Duodenal mucosa (tissue), 2 donors: ENCODE measurements around the gene ITCH.
"Not testable (repeated sequence)": the region's sequence is repeated elsewhere in the genome, so short reads cannot be mapped to it uniquely, and the experiment has no call there.

Source experiments
- H3K27ac ChIP-seq: one replicate; pipeline ENCODE4 v1.7.0; 2013; ENCODE audit warnings: low read depth, low read length
- H3K27me3 ChIP-seq, 2 donors: one replicate each; pipeline ENCODE4 v1.7.0; 2013; ENCODE audit warnings: low read length in 2 of 2, control low read depth in 1 of 2; ENCODE audit not compliant: insufficient read depth in 2 of 2, control insufficient read depth in 1 of 2
- H3K36me3 ChIP-seq, 2 donors: one replicate each; pipeline ENCODE4 v1.7.0; 2013; ENCODE audit warnings: low read length in 2 of 2, control low read depth in 1 of 2; ENCODE audit not compliant: insufficient read depth in 2 of 2, control insufficient read depth in 1 of 2
- H3K4me1 ChIP-seq, 2 donors: one replicate each; pipeline ENCODE4 v1.7.0; 2013; ENCODE audit warnings: low read length in 2 of 2, control low read depth in 1 of 2; ENCODE audit not compliant: insufficient read depth in 2 of 2, control insufficient read depth in 1 of 2
- H3K4me3 ChIP-seq, 2 donors: one replicate each; pipeline ENCODE4 v1.7.0; 2013; ENCODE audit warnings: low read length in 2 of 2, low read depth in 1 of 2
- H3K9ac ChIP-seq, 2 donors: one replicate each; pipeline ENCODE4 v1.7.0; 2013; ENCODE audit warnings: low read length in 2 of 2, low read depth in 1 of 2
- H3K9me3 ChIP-seq, 2 donors: one replicate each; pipeline ENCODE4 v1.7.0; 2013; ENCODE audit warnings: low read length in 2 of 2, control low read depth in 1 of 2; ENCODE audit not compliant: control insufficient read depth in 1 of 2

The ITCH gene

GRCh38 chr20:34495307-34495706, 132.2 kb downstream of the ITCH start:
- no peak overlapping the region for H3K4me3 ChIP-seq
- H3K27me3 ChIP-seq: no peaks in the 10 kb centered on the region
- H3K36me3 ChIP-seq: peaks cover 20 to 61% of the 10 kb centered on the region in 2 donors
- peaks cover 0 to 3% of the 10 kb centered on the region in 2 donors for H3K9me3 ChIP-seq
- H3K9ac ChIP-seq: no peak overlapping the region
- H3K27ac ChIP-seq: no peak overlapping the region
- no peaks in the 10 kb centered on the region for H3K4me1 ChIP-seq

- Histone ChIP-seq H3K27ac (no peak overlapping the region), H3K4me3 (no peak overlapping the region), H3K36me3 (peaks cover 19 to 55% of the 10 kb centered on the region in 2 donors)
Measured at GRCh38 chr20:34495916-34496315, 132.8 kb downstream of the ITCH start.

GRCh38 chr20:34497596-34497995, 134.5 kb downstream of the ITCH start:
- H3K9ac ChIP-seq, H3K9me3 ChIP-seq, H3K4me3 ChIP-seq, H3K27me3 ChIP-seq, H3K4me1 ChIP-seq, H3K27ac ChIP-seq: not testable (repeated sequence)
- peaks cover 10 to 41% of the 10 kb centered on the region in 2 donors for H3K36me3 ChIP-seq

More at GRCh38 chr20:34495916-34496315, 132.8 kb downstream of the ITCH start:
- H3K4me1 ChIP-seq: no peaks in the 10 kb centered on the region
- H3K9me3 ChIP-seq: peaks cover 0 to 3% of the 10 kb centered on the region in 2 donors
- no peaks in the 10 kb centered on the region for H3K27me3 ChIP-seq
- H3K9ac ChIP-seq: no peak overlapping the region

- H3K9ac ChIP-seq: no peak overlapping the region
- H3K4me1 ChIP-seq: no peaks in the 10 kb centered on the region
- H3K9me3 ChIP-seq: peaks cover 0 to 3% of the 10 kb centered on the region in 2 donors
- no peak overlapping the region for H3K4me3 ChIP-seq
- H3K36me3 ChIP-seq: peaks cover 11 to 34% of the 10 kb centered on the region in 2 donors
- H3K27me3 ChIP-seq: no peaks in the 10 kb centered on the region
- H3K27ac ChIP-seq: no peak overlapping the region
Measured at GRCh38 chr20:34500823-34501222, 137.8 kb downstream of the ITCH start.

GRCh38 chr20:34506480-34506879, 143.4 kb downstream of the ITCH start:
- Histone ChIP-seq H3K4me1 (no peaks in the 10 kb centered on the region), H3K4me3 (no peak overlapping the region), H3K36me3 (peaks cover 15 to 45% of the 10 kb centered on the region in 2 donors), H3K9me3 (no peaks in the 10 kb centered on the region), H3K27me3 (no peaks in the 10 kb centered on the region), H3K27ac (no peak overlapping the region), H3K9ac (no peak overlapping the region)

- H3K9ac ChIP-seq: no peak overlapping the region
- H3K36me3 ChIP-seq: peaks cover 15 to 45% of the 10 kb centered on the region in 2 donors
- H3K27ac ChIP-seq: no peak overlapping the region
- peaks cover 0 to 4% of the 10 kb centered on the region in 2 donors for H3K4me1 ChIP-seq
- no peaks in the 10 kb centered on the region for H3K9me3 ChIP-seq
- no peaks in the 10 kb centered on the region for H3K27me3 ChIP-seq
- no peak overlapping the region for H3K4me3 ChIP-seq
Measured at GRCh38 chr20:34507702-34508413, 144.8 kb downstream of the ITCH start.

- Histone ChIP-seq H3K27ac (no peak overlapping the region), H3K9me3 (no peaks in the 10 kb centered on the region), H3K9ac (no peak overlapping the region), H3K27me3 (no peaks in the 10 kb centered on the region), H3K36me3 (peaks cover 7 to 32% of the 10 kb centered on the region in 2 donors), H3K4me3 (no peak overlapping the region), H3K4me1 (peaks cover 12 to 18% of the 10 kb centered on the region in 2 donors)
Measured at GRCh38 chr20:34510575-34510974, 147.5 kb downstream of the ITCH start.

GRCh38 chr20:34511891-34512265, 148.8 kb downstream of the ITCH start:
- Histone ChIP-seq H3K27ac (no peak overlapping the region), H3K9ac (no peak overlapping the region), H3K9me3 (no peaks in the 10 kb centered on the region), H3K36me3 (peaks cover 7 to 19% of the 10 kb centered on the region in 2 donors), H3K4me1 (peaks cover 12 to 20% of the 10 kb centered on the region in 2 donors), H3K4me3 (no peak overlapping the region), H3K27me3 (no peaks in the 10 kb centered on the region)

GRCh38 chr20:34512266-34512954, 149.3 kb downstream of the ITCH start:
- Histone ChIP-seq H3K9ac (no peak overlapping the region), H3K4me1 (peaks cover 12 to 24% of the 10 kb centered on the region in 2 donors), H3K9me3 (no peaks in the 10 kb centered on the region), H3K4me3 (no peak overlapping the region), H3K36me3 (peaks cover 7 to 19% of the 10 kb centered on the region in 2 donors), H3K27me3 (no peaks in the 10 kb centered on the region), H3K27ac (no peak overlapping the region)

- H3K9me3 ChIP-seq: no peaks in the 10 kb centered on the region
- no peak overlapping the region for H3K4me3 ChIP-seq
- H3K9ac ChIP-seq: no peak overlapping the region
- no peak overlapping the region for H3K27ac ChIP-seq
- peaks cover 12 to 24% of the 10 kb centered on the region in 2 donors for H3K4me1 ChIP-seq
- no peaks in the 10 kb centered on the region for H3K27me3 ChIP-seq
- H3K36me3 ChIP-seq: peaks cover 4 to 14% of the 10 kb centered on the region in 2 donors
Measured at GRCh38 chr20:34512955-34513419, 149.9 kb downstream of the ITCH start.
